Stimulated activated CD8-positive, alpha-beta memory T cell treated with anti-CD3 and anti-CD28 coated beads, Interleukin-4, amount 100 ng/mL, for 4 hours (primary cell): ENCODE data around the gene KNDC1.
"Not testable (repeated sequence)": the region's sequence is repeated elsewhere in the genome, so short reads cannot be mapped to it uniquely, and the experiment has no call there.

ENCODE experiments used
- DNase-seq, 2 donors: peaks; one replicate each; pipeline ENCODE4 v3.0.0-alpha.2; 2020; ENCODE audit warnings: low read depth in 2 of 2, low spot score in 1 of 2

The KNDC1 gene

DNA sequence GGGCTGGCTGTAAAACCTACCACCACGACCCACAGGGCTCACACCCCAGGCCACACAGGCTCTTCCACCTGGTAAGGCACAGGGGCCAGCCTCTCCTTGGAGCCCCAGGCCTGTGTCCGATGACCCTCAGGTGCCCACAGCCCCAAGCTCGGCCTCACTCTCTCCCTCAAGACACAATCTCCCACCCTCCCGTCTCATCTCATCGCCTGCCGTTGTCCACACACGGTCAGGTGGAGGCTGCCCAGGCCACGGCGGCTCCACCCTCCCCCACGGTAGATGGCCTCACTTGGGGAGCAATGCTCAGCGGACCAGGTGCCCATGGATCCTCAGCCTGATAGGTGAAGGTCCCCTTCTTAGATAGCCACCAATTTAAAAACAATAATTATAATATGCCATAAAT is 61.3 kb downstream of the KNDC1 start:
- no peak for DNase-seq

DNA sequence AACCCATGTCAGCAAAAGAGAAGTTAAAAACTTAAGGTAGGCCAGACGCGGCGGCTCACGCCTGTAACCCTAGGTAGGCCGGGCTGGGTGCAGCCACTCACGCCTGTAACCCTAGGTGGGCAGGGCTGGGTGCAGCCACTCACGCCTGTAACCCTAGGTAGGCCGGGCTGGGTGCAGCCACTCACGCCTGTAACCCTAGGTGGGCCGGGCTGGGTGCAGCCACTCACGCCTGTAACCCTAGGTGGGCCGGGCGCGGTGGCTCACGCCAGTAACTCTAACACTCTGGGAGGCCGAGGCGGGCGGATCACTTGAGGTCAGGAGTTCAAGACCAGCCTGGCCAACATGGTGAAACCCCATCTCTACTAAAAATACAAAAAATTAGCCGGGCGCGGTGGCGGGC is 61.7 kb downstream of the KNDC1 start:
- DNase-seq: not testable (repeated sequence)

DNA sequence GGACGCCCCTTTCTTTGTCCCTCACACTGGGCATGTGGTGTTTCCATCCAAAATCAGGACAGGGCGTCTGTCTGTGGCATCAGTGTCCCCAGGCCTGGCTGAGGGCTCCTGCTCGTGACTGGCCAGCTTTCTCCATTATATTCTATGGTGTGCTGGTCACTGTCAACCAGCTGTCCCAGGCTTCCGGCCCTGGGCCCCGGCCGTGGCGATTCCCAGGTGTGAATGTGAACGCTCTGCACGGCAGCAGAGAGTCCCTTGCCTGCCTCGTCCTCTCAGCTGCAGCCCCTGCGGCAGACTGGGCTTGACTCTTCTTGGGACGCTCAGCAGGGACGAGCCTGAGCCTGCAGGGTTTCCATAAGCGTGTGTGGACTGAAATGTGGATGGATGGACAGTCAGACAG is 64.1 kb downstream of the KNDC1 start:
- no peak for DNase-seq

DNA sequence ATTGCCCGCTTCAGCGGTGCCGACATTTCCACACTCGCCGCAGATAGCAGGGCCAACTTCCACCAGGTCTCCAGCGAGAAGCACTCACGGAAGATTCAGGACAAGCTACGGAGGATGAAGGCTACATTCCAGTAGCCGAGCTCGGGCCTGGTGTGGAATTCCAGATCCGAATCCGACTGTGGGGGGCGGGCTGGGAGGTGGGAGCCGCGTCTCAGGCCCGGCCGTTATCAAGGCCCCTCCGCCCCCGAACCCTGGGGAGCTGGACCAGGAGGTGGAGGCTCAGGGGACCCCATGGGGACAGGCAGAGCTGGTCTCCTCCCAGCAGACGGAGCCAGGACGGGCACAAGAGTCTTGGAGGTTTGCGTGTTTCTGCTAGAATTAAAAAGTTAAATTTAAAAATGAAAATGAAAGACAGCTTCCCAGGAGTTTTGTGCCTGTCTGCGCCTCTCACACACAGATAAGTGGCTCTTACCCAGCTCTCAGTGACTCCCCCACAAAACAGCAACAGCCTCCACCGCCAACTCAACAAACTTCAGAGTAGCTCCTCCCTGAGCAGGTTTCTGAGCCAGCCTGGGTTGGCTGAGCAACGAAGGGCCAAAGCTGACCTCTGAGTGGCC is 64.8 kb downstream of the KNDC1 start:
- DNase-seq: no peak

DNA sequence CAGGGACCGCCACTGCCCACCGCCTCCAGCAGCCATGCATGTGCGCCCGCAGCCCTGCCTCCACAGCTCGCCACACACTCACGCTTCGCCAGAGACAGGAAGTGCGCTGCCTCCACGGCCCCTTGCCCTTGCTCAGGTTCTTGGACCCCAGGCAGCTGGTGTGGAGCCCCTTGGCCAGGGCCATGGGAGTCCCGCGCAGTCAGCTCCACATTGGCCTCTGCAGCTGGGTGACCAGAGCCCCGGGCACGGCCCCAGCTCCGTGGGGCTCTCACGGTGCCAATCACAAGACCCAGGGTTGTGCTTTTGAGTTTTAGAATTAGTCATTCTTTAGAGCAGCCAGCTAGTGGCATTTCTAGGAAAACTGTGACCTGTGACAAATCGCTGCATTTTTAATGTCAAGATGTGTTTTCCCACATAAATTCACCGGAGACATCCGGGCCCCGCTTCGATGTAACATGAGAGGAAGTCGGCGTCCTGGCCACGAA is 65.7 kb downstream of the KNDC1 start:
- DNase-seq: no peak

DNA sequence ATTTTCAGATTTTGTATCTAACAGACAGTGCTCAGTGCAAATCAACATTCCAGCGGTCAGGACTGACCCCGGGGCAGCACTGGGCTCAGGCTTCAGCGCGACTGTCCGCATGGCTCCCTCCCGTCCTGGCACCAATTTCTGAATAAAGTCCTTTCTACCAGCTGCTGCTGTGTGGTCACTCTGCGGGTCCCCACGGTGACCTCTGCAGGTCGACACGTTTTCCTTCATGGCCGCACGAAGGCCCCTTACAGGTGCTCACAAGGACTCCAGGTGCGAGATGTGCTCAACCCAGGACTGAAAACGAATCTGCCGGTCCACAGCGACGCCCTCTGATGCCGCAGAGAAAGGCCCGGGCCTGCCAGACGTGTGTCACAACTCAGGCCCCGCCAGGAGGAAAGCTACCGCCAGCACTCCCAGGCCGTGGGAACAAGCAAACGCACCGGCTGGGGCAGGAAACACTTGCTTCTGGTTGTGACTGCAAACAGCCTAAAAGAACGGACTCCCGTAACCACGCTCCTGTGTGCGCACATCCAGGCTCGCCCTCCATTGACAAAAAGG is 66.3 kb downstream of the KNDC1 start:
- DNase-seq: no peak

DNA sequence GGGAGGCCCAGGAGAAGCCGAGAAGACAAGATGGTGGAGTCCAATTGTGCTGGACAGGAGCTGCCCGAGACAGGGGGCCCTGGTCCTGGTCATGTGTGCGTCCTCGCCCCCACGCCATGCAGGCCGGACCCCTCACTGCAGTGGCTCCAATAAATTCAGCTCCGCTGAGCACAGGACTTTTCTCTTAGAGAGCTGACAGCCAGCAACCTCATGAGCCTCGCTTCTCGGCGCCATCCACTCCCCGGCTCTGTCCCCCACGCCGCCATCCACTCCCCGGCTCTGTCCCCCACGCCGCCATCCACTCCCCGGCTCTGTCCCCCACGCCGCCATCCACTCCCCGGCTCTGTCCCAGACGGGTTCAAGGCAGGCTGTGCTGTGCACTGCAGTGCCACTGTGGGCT is 67.2 kb downstream of the KNDC1 start:
- no peak for DNase-seq

DNA sequence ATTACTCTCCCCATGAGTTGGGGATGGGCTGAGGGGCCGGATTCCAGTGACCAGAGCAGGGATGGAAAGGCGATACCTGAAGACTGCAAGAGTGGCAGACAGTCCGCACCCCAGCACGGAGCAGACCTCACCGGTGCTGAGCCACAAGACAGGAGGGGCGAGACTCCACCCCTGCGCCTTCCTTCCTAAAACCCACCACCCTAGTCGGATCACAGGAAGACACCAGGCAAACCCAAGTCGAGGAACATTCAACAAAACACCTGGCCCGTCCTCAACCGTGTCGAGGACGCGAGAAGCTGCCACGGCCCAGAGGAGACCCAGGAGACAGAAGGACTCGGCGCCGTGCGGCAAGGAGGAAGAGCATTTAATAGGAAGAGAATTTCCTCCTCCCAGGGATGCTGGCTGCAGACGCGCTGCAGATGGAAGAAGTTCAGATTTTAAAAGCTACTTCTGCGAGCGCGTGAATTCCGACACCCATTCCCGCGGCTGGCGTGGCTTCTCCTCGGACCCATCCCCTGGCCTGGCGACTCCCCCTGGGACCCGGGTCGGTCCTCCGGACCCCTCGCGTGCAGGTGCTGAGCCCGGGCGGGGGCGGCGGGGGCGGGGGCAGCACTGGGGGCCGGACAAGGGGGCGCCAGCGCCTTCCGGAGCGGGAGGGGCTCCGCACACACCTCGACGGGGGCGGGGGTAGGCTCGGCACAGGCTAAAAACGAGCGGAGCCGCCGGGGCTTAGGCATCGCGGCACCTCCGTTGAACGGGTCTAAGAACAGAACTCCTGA is 69.4 kb downstream of the KNDC1 start:
- no peak for DNase-seq

DNA sequence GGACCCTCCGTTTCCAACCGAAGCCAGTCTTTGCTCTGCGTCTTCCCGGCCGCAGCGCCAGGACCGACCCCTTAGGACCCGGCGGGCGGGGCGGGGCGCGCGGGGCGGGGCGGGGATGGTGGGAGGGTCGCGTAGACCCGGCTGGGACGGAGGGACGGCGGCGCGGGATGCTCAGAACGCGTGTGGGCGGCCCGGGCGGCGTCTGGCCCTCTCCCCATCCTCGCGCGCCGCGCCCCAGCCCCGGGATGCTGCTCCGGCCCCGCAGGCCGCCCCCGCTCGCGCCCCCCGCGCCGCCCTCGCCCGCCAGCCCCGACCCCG is 70.0 kb downstream of the KNDC1 start, which contains the start of gene UTF1:
TSS of gene UTF1 (plus strand) at position 174 of the 318 bp plus-strand sequence. CDS start at position 246, 72 bp downstream.
- no peak for DNase-seq

DNA sequence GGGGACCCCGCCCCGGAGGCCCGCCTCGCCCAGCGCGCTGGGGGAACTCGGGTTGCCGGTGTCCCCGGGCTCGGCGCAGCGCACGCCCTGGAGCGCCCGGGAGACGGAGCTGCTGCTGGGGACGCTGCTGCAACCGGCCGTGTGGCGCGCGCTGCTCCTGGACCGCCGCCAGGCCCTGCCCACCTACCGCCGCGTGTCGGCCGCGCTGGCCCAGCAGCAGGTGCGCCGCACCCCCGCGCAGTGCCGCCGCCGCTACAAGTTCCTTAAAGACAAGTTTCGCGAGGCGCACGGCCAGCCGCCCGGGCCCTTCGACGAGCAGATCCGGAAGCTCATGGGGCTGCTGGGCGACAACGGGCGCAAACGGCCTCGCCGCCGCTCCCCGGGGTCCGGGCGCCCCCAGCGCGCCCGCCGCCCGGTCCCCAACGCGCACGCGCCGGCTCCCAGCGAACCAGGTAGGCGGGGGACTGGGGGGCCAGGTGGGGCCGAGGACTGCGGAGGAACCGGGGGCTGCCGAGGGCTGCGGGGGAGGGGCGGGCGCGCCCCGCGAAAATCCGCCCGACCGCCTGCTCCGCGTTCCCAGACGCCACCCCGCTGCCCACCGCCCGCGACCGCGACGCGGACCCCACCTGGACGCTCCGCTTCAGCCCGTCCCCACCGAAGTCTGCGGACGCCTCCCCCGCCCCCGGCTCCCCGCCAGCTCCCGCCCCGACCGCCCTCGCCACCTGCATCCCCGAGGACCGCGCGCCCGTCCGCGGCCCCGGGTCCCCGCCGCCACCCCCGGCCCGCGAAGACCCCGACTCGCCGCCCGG is 70.6 kb downstream of the KNDC1 start:
- no peak for DNase-seq

DNA sequence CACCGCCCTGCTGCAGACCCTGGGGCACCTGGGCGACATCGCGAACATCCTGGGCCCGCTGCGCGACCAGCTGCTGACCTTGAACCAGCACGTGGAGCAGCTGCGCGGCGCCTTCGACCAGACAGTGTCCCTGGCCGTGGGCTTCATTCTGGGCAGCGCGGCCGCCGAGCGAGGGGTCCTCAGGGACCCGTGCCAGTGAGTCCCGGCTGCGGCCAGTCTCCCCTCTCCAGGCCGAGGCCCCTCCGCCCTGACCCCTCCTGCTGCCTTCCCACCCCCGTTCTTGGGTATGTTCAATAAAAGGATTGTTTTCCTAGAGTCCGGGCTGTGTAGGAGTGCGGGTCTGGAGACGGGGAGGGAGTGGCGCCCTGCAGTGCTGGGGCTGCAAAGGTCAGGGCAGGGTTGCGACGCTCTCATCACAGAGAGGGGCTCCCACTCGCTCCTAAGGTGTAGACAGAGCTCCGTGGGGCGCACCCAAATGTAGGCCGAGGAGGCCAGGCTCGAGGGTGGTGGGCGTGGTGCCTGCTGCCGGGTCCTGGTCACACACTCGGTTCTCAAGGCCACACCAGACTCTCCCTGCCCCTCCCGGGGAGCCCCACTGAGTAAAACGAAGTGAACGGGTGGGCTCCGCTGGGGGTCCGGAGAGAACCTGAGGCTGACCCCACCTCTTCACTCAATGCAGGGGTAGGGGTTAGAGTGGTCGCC is 71.4 kb downstream of the KNDC1 start:
- no peak for DNase-seq

DNA sequence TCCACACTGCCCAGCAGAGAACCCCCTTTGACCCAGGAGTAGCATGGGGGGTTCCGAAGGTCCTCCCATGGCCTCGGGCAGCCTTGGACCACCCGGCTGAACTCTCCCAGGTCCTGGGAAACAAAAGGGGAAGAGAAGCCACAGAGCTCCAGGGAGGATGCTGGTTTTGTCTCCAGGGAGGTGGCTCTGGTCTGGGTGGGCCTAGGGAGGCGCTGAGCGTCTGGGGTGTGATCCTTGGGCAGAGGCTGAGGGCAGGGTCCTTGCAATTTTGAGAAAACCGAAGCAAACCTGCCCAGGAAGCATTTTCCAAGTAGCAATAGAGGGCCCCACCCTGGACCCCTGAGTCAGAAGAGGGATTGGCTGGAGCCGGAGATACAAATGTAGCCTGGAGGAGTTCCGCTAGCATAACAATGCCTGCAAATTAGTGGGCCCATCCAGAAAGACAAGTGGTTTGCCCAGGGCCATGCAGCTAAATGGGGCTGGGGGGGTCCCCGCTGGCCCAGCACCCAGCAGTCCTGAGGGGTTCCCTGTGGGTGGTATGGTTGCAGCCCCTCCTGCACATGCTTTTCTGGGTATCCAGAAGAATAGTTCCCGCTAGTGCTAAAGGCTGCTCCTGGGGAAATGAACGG is 72.0 kb downstream of the KNDC1 start:
- no peak for DNase-seq

DNA sequence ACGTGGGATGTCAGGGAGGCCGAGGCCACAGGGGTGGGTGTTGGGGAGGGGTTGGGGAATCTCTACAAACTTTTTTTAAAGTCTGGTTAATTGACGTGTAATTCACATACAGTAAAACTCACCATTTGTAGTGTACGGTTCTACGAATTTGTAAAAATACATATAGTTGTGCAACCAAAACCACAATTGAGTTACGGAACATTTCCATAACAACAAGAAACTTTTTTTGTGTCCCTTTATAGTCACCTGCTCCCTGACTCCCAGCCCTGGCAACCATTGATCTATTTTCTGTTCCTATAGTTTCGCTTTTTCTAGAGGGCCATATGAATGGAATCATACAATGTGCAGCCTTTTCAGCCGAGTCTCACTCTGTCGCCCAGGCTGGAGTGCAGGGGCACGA is 74.8 kb downstream of the KNDC1 start:
- DNase-seq: not testable (repeated sequence)

DNA sequence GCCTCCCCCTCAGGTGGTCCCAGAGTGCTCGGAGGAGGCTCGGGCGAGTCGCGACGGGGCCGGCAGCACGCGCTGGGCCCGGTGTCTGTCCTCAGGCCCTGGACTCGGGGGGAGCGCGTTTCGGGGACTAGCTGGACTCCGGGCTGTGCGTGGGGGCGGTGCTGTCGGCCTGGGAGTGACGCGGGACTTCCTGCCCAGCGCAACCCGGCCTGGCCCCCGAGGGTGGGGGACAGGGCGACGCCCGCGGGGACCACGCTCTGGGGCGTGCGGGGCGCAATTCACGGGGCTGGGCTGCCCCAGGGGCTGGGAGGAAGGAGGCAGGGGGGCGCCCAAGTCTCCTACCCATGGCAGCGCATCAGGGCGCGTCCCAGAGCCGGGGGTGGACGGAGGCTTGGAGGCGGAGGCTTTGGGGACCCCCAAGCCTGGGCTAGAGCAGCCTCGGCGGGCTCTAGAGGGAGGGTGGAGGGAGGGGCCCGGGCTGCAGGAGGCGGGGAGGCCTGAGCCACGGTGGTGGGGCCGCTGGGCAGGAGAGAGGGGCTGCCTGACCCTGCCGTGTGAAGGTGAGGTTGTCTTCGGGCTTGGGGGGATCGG is 75.3 kb downstream of the KNDC1 start:
- DNase-seq: no peak

DNA sequence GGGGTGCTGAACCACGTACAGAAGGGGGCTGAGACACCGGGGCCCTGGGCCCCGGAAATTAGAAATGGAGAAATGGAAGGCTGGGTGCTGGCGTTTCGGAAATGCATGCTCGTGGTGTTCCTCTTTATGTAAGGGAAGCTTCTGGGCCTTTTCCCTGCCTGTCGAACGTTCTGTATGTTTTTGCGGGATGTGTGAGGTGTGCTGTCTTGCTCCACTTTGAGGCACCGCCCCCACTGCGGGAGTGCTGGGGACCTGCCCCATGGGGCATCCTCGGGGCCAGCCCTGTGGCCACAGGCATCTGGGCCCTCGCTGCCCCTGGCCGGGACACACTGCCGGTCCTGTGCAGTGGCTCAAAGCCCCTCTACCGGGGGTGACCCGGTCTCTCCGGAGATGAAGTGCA is 75.9 kb downstream of the KNDC1 start:
- no peak for DNase-seq

DNA sequence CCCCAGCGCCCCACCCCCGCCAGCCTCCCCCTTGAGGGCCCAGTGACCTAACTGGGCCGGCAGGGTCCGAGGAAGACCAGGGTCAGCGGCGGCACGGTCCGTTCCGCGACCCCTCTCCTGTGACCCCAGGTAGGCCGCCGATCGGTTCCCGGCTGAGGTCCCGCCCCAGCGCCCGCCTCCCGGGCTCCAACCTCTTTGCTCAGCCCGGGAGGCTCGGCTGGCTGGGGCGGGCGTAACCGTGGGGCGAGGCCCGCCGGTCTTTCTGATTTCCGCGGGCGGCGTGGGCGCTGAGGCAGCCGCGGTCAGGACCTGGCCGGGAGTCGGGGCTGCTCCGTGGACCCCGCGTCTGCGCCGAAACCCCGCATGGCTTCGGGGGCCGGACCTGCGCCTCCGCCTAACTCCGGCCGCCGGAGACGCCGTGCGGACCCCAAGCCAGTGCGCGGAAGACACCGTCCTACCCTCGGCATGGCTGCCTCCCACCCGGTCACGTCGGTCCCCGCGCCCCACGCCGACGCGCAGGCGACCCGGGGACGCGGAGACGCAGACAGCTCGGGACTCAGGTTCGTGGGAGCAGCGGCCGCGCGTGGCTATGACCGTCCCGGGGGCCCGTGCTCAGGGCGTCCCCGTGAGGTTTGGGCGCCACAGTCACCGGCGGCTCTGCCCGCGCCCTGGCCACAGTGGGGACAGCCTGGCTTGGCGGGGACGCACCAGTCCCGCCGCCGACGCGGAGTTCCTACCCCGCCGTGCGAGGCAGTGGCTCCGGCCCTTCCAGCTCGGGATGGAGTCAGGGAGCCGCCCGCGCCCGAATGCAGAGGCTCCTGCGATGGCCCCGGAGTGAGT is 76.6 kb downstream of the KNDC1 start:
- no peak for DNase-seq

DNA sequence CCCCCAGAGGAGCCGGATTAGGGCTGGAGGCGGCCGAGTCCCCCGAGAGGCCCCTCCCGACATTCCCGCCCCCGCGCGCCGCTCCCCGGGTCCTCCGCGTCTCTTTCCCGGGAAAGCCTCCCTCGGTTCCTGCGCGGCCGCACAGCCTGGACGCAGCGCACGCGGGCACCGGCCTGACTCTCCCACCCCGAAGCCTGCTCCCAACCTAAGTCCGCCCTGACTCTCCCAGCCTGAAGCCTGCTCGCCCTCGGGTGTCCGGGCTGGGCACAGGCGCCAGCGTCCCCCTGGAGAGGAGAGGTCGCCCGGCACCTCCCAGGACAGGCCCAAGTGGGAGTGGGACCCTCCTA is 77.2 kb downstream of the KNDC1 start:
- no peak for DNase-seq

DNA sequence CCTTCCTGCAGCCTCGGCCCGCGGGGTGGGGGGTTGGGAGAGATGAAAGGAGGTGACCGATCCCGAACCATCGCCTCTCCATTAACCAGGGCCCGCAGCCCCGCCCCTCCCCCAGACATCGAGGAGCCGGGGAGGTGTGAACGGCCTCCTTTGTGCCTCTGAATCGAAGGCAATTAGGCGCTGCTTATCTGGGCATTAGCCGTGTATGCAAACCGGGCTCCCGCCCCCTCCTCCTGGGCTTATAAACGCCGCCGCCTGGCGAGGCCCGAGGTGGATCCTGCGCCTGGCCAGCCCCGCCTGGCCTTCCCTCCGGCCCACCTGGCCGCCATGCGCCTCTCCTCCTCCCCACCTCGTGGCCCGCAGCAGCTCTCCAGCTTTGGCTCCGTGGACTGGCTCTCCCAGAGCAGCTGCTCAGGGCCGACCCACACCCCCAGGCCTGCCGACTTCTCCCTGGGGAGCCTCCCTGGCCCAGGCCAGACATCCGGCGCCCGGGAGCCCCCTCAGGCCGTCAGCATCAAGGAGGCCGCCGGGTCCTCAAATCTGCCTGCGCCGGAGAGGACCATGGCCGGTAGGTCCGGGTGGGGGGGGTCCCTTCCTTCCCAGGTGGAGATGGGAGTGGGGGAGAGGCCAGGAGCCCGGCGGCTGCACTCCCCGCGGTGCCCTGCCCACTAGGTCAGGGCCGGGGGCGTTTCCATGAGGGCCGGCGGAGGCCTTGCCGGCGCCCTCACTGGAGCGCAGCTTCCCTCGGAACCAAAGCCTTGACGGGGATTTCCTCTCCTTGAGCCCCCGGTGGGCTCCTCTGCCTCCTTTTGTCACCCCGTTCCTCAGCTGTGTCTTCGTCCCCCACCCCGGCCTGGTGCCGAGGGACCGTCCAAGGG is 77.8 kb downstream of the KNDC1 start, which contains the start of gene VENTX:
TSS of gene VENTX (plus strand) at position 268 of the 878 bp plus-strand sequence. CDS start at position 328, 60 bp downstream.
- no peak for DNase-seq
